Effector CD8-positive, alpha-beta T cell (primary cell): ENCODE results near the gene TEPSIN.

Source experiments
- DNase-seq: peaks from one replicate; lab custom pipeline; 2025; lab: John Stamatoyannopoulos, UW

TEPSIN gene

GRCh38 chr17:81250286-81251093, 11.6 kb upstream of the TEPSIN start:
- DNase-seq, result no peak

GRCh38 chr17:81249223-81250040, 10.6 kb upstream of the TEPSIN start:
- DNase-seq, result no peak

- DNase-seq, result no peak
Observed at GRCh38 chr17:81248649-81249048, 9.8 kb upstream of the TEPSIN start.

GRCh38 chr17:81247339-81247990, 8.6 kb upstream of the TEPSIN start:
- DNase-seq, result no peak

GRCh38 chr17:81246679-81247338, 8.0 kb upstream of the TEPSIN start:
- no peak for DNase-seq

- DNase-seq, result no peak
Observed at GRCh38 chr17:81246343-81246670, 7.5 kb upstream of the TEPSIN start.

GRCh38 chr17:81245665-81246342, 6.9 kb upstream of the TEPSIN start:
- DNase-seq, result no peak

GRCh38 chr17:81245024-81245664, 6.3 kb upstream of the TEPSIN start:
- DNase-seq, result no peak

GRCh38 chr17:81244358-81245023, 5.6 kb upstream of the TEPSIN start:
- DNase-seq, result no peak

GRCh38 chr17:81243333-81243664, 4.4 kb upstream of the TEPSIN start:
- DNase-seq, result no peak

- DNase-seq, result no peak
Observed at GRCh38 chr17:81242421-81243332, 3.8 kb upstream of the TEPSIN start.

GRCh38 chr17:81241648-81242420, 3.0 kb upstream of the TEPSIN start:
- peak; percentile 50 for DNase-seq

GRCh38 chr17:81241203-81241602, 2.3 kb upstream of the TEPSIN start:
- no peak for DNase-seq

GRCh38 chr17:81240761-81241160, 1.9 kb upstream of the TEPSIN start:
- no peak for DNase-seq

- DNase-seq, result no peak
Observed at GRCh38 chr17:81239714-81240555, 1.1 kb upstream of the TEPSIN start.

- DNase-seq, result no peak
Observed at GRCh38 chr17:81238490-81238814, 403 bp downstream of the TEPSIN start.

- no peak for DNase-seq
Observed at GRCh38 chr17:81237591-81238489, 1.0 kb downstream of the TEPSIN start.
